Gastrocnemius medialis (tissue), 4 donors: ENCODE measurements around the gene CPLANE1.

ENCODE experiments used
- POLR2A ChIP-seq, 2 donors: fragments of 450-650 bp; IDR thresholded peaks; one replicate each; pipeline ENCODE4 v1.6.1; 2017; ENCODE audit warnings: antibody characterized with exemption in 2 of 2, mild to moderate bottlenecking in 2 of 2, moderate library complexity in 2 of 2
- TF ChIP-seq, protein P1 (sequence below), 5 experiments: fragments of 450-650 bp in 3 of 5; fragments of 200-600 bp in 2 of 5; sonication (generic) in 2 of 5; IDR thresholded peaks in 4 of 5; conservative IDR thresholded peaks in 1 of 5; 1 replicate in 4 of 5; 2 replicates in 1 of 5; pipeline ENCODE4 v1.5.1; 2016 to 2019; ENCODE audit warnings: antibody characterized with exemption in 5 of 5, mild to moderate bottlenecking in 3 of 5, moderate library complexity in 3 of 5

DNA sequence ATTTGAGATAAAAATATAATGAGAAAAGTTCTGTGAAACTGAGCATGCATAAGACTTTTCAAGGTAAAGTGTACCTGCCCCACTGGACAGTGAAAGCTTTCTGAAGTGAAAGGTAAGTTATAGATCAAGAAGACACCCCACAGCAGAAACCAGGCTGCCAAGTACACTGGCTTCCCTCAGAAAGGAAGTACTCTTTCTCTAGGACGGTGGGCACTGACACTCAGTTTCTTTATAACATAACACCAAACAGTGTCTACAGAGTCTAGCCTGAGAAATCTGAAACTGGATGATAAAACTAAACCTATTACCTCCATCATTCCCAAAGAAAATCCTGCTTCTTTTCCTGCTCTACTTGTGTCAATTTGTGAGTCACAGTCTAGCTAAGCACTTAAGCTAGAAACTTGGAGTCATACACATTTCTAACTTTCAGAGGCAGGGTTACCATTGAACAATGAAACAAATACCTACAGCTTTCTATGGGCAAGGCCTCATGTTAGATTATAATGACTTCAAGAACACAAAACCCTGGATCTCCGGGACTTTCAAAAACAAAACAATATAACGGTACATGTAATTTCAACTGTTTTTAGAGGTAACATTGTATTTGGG is 136.7 kb downstream of the CPLANE1 start:
- TF ChIP-seq, protein P1, sequence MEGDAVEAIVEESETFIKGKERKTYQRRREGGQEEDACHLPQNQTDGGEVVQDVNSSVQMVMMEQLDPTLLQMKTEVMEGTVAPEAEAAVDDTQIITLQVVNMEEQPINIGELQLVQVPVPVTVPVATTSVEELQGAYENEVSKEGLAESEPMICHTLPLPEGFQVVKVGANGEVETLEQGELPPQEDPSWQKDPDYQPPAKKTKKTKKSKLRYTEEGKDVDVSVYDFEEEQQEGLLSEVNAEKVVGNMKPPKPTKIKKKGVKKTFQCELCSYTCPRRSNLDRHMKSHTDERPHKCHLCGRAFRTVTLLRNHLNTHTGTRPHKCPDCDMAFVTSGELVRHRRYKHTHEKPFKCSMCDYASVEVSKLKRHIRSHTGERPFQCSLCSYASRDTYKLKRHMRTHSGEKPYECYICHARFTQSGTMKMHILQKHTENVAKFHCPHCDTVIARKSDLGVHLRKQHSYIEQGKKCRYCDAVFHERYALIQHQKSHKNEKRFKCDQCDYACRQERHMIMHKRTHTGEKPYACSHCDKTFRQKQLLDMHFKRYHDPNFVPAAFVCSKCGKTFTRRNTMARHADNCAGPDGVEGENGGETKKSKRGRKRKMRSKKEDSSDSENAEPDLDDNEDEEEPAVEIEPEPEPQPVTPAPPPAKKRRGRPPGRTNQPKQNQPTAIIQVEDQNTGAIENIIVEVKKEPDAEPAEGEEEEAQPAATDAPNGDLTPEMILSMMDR (IDR thresholded peaks at IDR 0.05 in 4 of 5, conservative IDR thresholded peaks at IDR 0.05 in 1 of 5) = no peak
- TF ChIP-seq POLR2A (IDR thresholded peaks at IDR 0.05) = no peak
